ENCODE data around the gene GRB10.

GRB10 gene

GRCh38 chr7:50688226-50688590, 94.5 kb downstream of the GRB10 start:
- no peak for DNase-seq (ENCODE audit: low spot score)

DNA sequence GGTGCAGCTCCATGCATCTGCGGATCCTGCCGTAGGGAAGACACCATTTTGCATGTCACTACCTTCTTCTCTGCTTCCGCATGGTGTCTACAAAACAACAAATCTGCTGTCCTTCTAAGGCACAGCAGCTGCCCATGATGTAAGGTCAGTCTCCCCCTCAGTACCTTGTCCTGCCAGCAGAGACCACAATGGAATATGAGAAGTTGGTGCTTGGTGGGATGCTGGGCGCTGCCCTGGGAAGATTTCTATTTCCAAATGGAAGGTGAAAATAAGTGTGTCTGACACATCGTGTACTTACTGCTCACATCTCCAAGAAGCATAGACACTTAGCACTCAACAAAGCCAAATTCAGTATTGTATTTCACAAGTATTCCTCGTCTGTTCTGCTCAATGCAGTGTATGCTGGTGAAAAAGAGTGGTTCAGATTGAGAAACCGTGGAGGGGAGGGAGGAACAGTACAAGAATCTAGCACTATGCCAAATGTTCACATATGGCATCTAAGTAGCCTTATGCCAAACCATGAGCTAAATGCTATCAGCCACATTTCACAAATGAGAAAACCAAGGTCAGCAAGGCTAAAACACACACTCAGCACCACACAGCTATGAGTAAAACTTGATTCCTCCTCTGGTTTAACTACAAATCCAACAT, 95.0 kb downstream of the GRB10 start:
- DNase-seq (ENCODE audit: low spot score), result no peak

DNA sequence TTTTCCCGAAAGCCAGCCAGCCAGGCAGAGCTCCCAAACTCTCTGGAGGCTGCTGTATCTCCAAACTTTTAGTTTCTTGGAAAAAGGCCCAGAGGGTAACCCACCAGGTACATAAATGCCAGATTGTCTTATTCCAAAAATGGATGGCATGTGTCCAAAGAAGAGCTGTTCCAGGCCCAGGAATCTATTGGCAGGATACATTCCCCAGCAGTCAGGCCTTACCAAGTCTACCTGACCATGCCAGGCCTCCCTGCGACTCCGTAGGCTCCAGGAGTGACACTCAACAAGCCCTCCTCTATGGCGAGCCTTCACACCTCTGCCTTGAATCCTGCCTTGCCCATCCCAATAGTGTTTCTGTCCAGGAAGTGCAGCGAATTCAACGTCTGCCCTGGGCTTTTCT, 95.6 kb downstream of the GRB10 start:
- DNase-seq (ENCODE audit: low spot score), result no peak

- DNase-seq (ENCODE audit: low spot score), result no peak
Measured at GRCh38 chr7:50685135-50686065, 97.3 kb downstream of the GRB10 start.

DNA sequence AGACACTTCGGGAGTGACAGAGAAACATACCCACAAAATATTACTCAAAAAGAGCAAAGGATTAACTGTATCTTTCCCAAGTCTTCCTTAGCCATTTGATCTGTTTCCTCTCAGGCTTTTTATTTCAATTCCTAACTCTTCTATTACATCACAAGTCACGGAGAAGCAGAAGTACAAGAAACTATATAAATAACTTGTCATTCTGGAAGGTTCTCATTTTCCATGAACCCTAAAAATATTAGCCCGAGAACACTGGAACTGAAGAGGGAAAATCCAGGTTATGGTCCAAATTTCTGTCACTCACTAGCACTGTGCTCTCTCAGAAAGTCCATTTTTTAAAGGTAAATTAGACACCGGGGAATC, 98.0 kb downstream of the GRB10 start:
- DNase-seq (ENCODE audit: low spot score), result no peak

- DNase-seq (ENCODE audit: low spot score), result no peak
Measured at GRCh38 chr7:50684011-50684712, 98.5 kb downstream of the GRB10 start.

- DNase-seq (ENCODE audit: low spot score), result no peak
Measured at GRCh38 chr7:50682573-50682972, 100.1 kb downstream of the GRB10 start.

GRCh38 chr7:50682079-50682478, 100.6 kb downstream of the GRB10 start:
- no peak for DNase-seq (ENCODE audit: low spot score)

GRCh38 chr7:50681432-50682045, 101.2 kb downstream of the GRB10 start:
- DNase-seq (ENCODE audit: low spot score), result no peak

GRCh38 chr7:50679218-50680007, 103.3 kb downstream of the GRB10 start:
- peak; percentile 62 for DNase-seq (ENCODE audit: low spot score)

DNA sequence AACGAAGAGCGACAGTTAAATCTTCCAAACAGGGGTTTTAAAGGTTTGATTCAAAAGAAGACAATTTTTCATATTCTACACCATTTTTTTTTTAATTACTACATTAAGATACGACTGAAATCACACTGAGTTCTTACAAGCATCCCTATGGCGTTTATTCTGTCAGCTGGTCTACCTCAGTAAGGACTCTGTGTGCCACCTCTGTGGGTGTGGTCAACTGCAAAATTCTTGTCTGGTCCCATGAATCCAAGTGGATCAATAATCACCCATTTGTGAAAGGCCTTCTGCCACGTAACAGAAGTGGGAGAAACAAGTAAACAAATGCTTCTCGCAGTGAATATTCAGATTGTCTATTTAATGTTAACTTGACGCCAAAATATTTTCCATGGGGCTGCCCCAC, 104.1 kb downstream of the GRB10 start:
- DNase-seq (ENCODE audit: low spot score), result no peak

DNA sequence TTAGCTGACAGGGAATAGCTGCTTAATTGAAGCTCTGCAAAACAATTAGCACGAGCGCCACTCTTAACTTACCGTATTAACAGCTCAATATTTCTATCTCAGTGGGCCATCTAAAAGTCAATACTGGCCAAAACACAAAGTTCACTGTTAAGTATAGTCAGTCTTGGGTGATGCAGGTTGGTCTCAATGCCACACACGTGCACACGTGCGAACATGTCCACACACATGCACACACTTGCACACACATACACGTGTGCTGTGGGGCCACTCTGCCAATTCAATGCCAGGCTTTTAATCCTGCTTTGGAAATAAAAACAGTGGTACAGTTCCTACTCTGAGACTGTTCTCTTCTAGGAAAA, 105.1 kb downstream of the GRB10 start:
- no peak for DNase-seq (ENCODE audit: low spot score)

GRCh38 chr7:50676740-50677637, 105.7 kb downstream of the GRB10 start:
- DNase-seq (ENCODE audit: low spot score), result no peak

- no peak for DNase-seq (ENCODE audit: low spot score)
Measured at GRCh38 chr7:50676079-50676478, 106.6 kb downstream of the GRB10 start.

DNA sequence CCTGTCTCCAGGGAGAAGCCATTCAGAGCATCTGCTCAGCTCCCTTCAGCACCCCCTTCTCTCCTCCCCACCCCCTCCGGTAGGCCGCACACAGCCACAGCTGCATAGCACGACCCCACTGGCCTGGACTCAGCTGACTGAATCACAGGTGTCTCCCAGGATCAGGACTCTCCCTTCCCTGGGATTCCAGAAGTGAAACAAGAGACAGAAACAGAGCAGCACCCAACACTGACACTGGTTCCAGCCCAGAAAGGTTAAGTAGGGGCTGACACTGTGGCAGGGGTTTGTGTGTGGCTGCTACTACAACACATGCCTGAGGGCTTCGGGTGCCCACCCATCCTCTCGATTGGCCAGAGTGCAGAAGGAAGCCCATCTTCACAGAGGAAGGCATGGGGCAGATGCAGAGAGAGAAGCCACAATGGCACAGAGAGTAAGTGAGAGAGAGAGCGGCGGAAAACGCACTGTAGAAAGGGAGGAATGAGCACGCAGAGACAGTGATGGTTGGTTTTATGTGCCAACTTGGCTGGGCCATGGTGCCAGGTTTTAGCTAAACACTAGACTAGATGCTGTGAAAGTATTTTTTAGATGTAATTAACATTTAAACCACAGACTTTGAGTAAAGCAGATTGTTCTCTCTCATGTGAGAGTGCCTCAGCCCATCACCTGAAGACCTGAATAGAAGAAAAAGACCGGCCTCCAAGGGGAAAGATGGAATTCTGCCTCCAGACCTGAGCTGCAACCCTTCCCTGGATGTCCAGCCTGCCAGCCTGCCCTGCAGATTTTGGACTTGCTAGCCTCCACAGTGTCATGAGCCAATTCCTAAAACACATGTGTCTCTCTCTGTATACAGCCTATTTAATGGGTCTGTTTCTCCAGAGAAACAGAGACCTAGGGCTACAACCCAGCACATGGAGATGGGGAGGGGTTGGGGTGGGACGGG, 107.5 kb downstream of the GRB10 start:
- DNase-seq (ENCODE audit: low spot score), result no peak

GRCh38 chr7:50674299-50674698, 108.4 kb downstream of the GRB10 start:
- DNase-seq (ENCODE audit: low spot score), result no peak

DNA sequence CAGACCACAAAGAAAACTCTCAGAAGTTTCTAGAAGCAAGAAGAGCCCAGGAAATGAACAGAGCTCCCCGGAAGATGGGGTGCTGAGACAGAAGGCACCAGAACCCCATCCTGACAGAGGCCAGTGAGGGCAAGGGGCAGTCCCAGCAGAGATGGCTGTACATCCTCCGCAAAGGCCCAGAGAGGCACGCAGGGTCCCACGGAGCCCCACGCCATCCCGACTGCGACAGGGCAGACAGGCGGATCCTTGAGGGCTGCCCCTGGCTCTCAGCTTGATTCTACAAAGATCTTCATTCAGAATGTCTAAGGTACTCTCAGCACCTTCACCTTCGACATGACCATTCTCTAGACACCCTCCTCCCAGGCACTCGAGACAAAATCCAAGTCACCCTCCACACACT, 109.6 kb downstream of the GRB10 start:
- DNase-seq (ENCODE audit: low spot score), result no peak

DNA sequence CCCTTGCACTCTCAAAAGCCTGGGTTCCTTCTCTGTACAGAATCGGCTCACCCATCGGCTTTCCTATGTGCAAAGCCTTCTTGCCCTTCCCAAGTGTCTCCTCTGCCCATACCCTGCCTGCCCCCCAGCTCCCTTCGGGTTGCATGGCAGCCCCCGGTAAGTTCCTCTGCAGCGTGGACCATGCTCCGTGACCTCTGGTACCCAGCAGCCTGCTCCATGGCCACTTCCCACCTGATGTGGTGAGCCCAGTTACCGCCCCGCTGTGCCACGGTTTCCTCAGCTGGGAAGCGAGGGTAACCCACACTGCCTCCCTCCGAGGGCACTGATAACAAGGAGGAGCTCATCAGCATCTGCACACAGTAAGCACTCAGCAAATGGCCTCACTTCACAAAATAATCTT, 110.7 kb downstream of the GRB10 start:
- no peak for DNase-seq (ENCODE audit: low spot score)

- no peak for DNase-seq (ENCODE audit: low spot score)
Measured at GRCh38 chr7:50671386-50671785, 111.3 kb downstream of the GRB10 start.

DNA sequence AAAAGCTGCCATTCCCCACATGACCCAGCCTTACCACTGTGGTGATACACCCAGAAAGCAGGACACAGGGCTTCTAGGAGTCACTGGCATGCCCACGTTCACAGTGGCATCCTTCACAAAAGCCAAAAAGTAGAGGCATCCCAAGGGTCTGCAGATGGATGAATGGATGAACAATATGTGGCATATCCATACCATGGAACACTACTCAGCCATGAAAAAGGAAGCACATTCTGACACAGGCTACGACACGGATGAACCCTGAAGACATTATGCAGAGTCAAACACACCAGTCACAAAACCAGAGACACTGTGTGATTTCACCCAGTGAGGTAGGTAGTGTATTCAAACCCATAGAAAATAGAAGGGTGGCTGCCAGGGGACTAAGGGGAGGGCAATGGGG, 112.8 kb downstream of the GRB10 start:
- no peak for DNase-seq (ENCODE audit: low spot score)

All from activated CD4-positive, alpha-beta T cell treated with anti-CD3 and anti-CD28 coated beads, Interleukin-2, Interleukin-4, amounts not matched to agents 100 ng/mL and 50 ng/mL, durations not matched to agents 16 hours and 8 hours (primary cell).